Measurements from ENCODE around the gene PREPL. TPM values are rescaled to one million over a fixed set of nuclear protein-coding genes. Genes with fewer than 3 reads are reported as not detected.

The PREPL gene
- total and polyA plus RNA-seq, 2 of the 8 experiments (the other 6 are each of a cell fraction or from before 2014, with no cell fraction given), result 13.6 to 38.9 TPM

- Histone ChIP-seq H2BK12ac (ENCODE audit: low read depth, low read length) (no peak overlapping the region), H4K5ac (ENCODE audit: insufficient read length, low read depth, low read length) (no peak overlapping the region), H3K4me2 (ENCODE audit: insufficient read depth in 1 of 2, low read depth in 2 of 2, low read length in 2 of 2) (no peak overlapping the region), H3K79me2 (ENCODE audit: control insufficient read depth in 1 of 2, insufficient read depth in 2 of 2, low read length in 2 of 2) (peaks cover 0 to 4% of the 10 kb centered on the region in 2 experiments; a peak in 1 of 4 replicates), H3K23me2 (ENCODE audit: low read depth, low read length) (no peaks in the 10 kb centered on the region), H3K27me3 (replicated peaks in 1 of 4; ENCODE audit: control insufficient read depth in 3 of 4, extremely low read depth in 1 of 4, insufficient read depth in 3 of 4, low read length in 3 of 4) (no peaks in the 10 kb centered on the region), H2BK5ac (ENCODE audit: low read depth, low read length) (no peak overlapping the region), H2AFZ (ENCODE audit: low read length) (no peak overlapping the region), H2BK15ac (ENCODE audit: low read length) (no peak overlapping the region), H3K23ac (ENCODE audit: insufficient read length) (no peak overlapping the region), H3K14ac (ENCODE audit: insufficient read length) (no peak overlapping the region), H3K4me1 (replicated peaks in 1 of 4; ENCODE audit: control insufficient read depth in 3 of 4, insufficient read depth in 4 of 4, low read length in 3 of 4) (peaks cover 0 to 3% (median 0%) of the 10 kb centered on the region in 4 experiments; a peak in 1 of 7 replicates), H4K8ac (ENCODE audit: extremely low read depth, insufficient read depth, low read length) (no peak overlapping the region), H3K56ac (replicated peaks; ENCODE audit: insufficient read length, low read depth, low read length) (no peak overlapping the region), H3K9ac (replicated peaks in 1 of 4; ENCODE audit: extremely low read depth in 1 of 4, low read depth in 3 of 4, low read length in 3 of 4) (no peak overlapping the region), H3K4me3 (ENCODE audit: extremely low read depth in 1 of 4, insufficient read depth in 2 of 4, low read depth in 3 of 4, low read length in 4 of 4) (no peak overlapping the region), H3K18ac (ENCODE audit: extremely low read depth, low read length) (no peak overlapping the region), H2BK120ac (replicated peaks; ENCODE audit: low read depth, low read length) (no peak overlapping the region), H4K20me1 (replicated peaks in 1 of 2; ENCODE audit: control insufficient read depth in 1 of 2, insufficient read depth in 2 of 2, low read length in 2 of 2) (no peaks in the 10 kb centered on the region), H3K36me3 (ENCODE audit: control insufficient read depth in 2 of 4, insufficient read depth in 4 of 4, low read length in 3 of 4) (peaks cover 0 to 2% (median 0%) of the 10 kb centered on the region in 4 experiments; a peak in 1 of 8 replicates), H2AK5ac (ENCODE audit: low read depth, low read length) (no peak overlapping the region), H4K91ac (replicated peaks; ENCODE audit: insufficient read length, low read length) (no peak overlapping the region), H3K4ac (replicated peaks; ENCODE audit: insufficient read length, low read depth, low read length) (no peak overlapping the region), H3K27ac (ENCODE audit: low read depth, low read length) (no peak overlapping the region), H2BK20ac (ENCODE audit: low read length) (no peak overlapping the region), H3K79me1 (ENCODE audit: low read depth, low read length) (no peaks in the 10 kb centered on the region), H3K9me3 (ENCODE audit: insufficient read depth in 2 of 2, low read depth in 1 of 2, low read length in 1 of 2) (no peaks in the 10 kb centered on the region)
- DNase-seq (ENCODE audit: low read depth in 1 of 2, low spot score in 2 of 2) (no peak), FAIRE-seq (no peak)
- ChIA-PET POLR2A (ENCODE audit: partially characterized antibody) (interaction anchor here (1.4 kb wide), 1 partner anchor 16 kb away, joined by 4 read pairs; the partner anchor contains the start of genes CAMKMT and PREPL), CTCF (ENCODE audit: partially characterized antibody) (interaction anchor here (0.9 to 2.5 kb wide), 8 partner anchors 12 to 592 kb away, joined by 3 to 10 read pairs (median 3); no protein-coding TSS in a partner anchor)
- TF ChIP-seq CBX5 (IDR thresholded peaks at IDR 0.05; ENCODE audit: low read depth, low read length) (no peak), KDM4A (IDR thresholded peaks at IDR 0.05; ENCODE audit: low read depth, low read length, severe bottlenecking) (no peak), EGR1 (IDR thresholded peaks at IDR 0.05; ENCODE audit: borderline replicate concordance, low read depth, low read length) (no peak), USF2 (IDR thresholded peaks at IDR 0.05; ENCODE audit: low read length) (no peak), EP300 (IDR thresholded peaks at IDR 0.05; ENCODE audit: borderline replicate concordance in 1 of 2, low read depth in 2 of 2, low read length in 2 of 2) (no peak), CHD1 (IDR thresholded peaks at IDR 0.05; ENCODE audit: low read depth, low read length) (no peak), RNF2 (IDR thresholded peaks at IDR 0.05; ENCODE audit: borderline replicate concordance, low read depth, low read length, missing control alignments, poor library complexity, severe bottlenecking) (no peak), POU5F1 (IDR thresholded peaks at IDR 0.05; ENCODE audit: low read depth, low read length) (no peak)
- WGBS, 2 experiments (ENCODE audit: extremely low coverage in 1 of 2, insufficient coverage in 1 of 2, insufficient read length in 1 of 2, insufficient replicate concordance in 2 of 2, low coverage in 1 of 2, low lambda C conversion rate in 2 of 2, missing lambda C conversion rate in 1 of 2), result 92% methylated on average over 2 of the region's 2 CpGs; no CpG with 5 or more reads in 1 of the 2 experiments
These were observed 16.2 kb upstream of the PREPL start for GRCh38 chr2:44377486-44377885.

All from H1 (cell line).